HUES48 (cell line): ENCODE data around the gene PDE4DIP.
"Not testable (repeated sequence)": the region's sequence is repeated elsewhere in the genome, so short reads cannot be mapped to it uniquely, and the experiment has no call there.

Experiments
- H3K27ac ChIP-seq: one replicate; pipeline ENCODE4 v1.7.0; 2013; ENCODE audit warnings: low read depth, low read length, inconsistent platforms
- H3K27me3 ChIP-seq: 2 replicates; pipeline ENCODE4 v1.6.1; 2013; ENCODE audit warnings: mild to moderate bottlenecking, low read length; ENCODE audit not compliant: control insufficient read depth, insufficient read depth
- H3K36me3 ChIP-seq: 2 replicates; pipeline ENCODE4 v1.6.1; 2013; ENCODE audit warnings: low read length; ENCODE audit not compliant: control insufficient read depth, insufficient read depth
- H3K4me1 ChIP-seq: 2 replicates; pipeline ENCODE4 v1.6.1; 2013; ENCODE audit warnings: mild to moderate bottlenecking, low read length; ENCODE audit not compliant: control insufficient read depth, insufficient read depth
- H3K4me3 ChIP-seq: 2 replicates; pipeline ENCODE4 v1.5.1; 2013; ENCODE audit warnings: mild to moderate bottlenecking, low read depth, low read length
- H3K9ac ChIP-seq: 2 replicates; pipeline ENCODE4 v1.6.1; 2013; ENCODE audit warnings: mild to moderate bottlenecking, low read depth, low read length, moderate library complexity
- H3K9me3 ChIP-seq: 2 replicates; pipeline ENCODE4 v1.6.1; 2013; ENCODE audit warnings: low read length; ENCODE audit not compliant: control insufficient read depth, insufficient read depth

PDE4DIP gene

GRCh38 chr1:148874408-148875388 lies 30.5 kb downstream of the PDE4DIP start:
- H3K4me1 ChIP-seq, H3K27me3 ChIP-seq, H3K9me3 ChIP-seq, H3K27ac ChIP-seq, H3K4me3 ChIP-seq, H3K9ac ChIP-seq, H3K36me3 ChIP-seq: not testable (repeated sequence)

GRCh38 chr1:148879812-148880416 lies 35.7 kb downstream of the PDE4DIP start:
- H3K27me3 ChIP-seq, H3K27ac ChIP-seq, H3K36me3 ChIP-seq, H3K9ac ChIP-seq, H3K4me3 ChIP-seq, H3K4me1 ChIP-seq, H3K9me3 ChIP-seq: not testable (repeated sequence)

- H3K9me3 ChIP-seq, H3K4me1 ChIP-seq, H3K9ac ChIP-seq, H3K27me3 ChIP-seq, H3K4me3 ChIP-seq, H3K36me3 ChIP-seq, H3K27ac ChIP-seq: not testable (repeated sequence)
These were observed 37.0 kb downstream of the PDE4DIP start for GRCh38 chr1:148881261-148881660.

GRCh38 chr1:148885219-148885618 lies 41.0 kb downstream of the PDE4DIP start:
- not testable (repeated sequence) for H3K9me3 ChIP-seq, H3K27me3 ChIP-seq, H3K9ac ChIP-seq, H3K27ac ChIP-seq, H3K4me3 ChIP-seq, H3K4me1 ChIP-seq, H3K36me3 ChIP-seq

DNA sequence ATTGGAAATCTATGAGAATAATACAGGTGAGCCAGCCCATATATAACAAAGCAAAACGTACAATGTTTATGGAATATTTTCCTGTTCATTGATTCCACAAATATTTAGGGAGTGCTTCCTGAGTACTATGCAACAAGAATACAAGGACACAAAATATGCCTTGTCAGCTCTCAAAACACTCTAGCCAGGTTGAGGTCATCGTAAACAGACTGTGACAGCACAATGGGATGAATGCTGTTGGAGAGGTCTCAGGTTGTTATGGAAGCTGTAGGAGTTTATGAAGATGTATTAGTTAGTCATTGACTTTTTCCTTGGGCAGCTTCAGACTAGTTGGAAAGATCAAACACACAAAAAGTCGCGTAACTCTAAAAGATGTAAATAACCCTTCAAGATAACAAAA lies 42.1 kb downstream of the PDE4DIP start:
- H3K4me1 ChIP-seq, H3K9me3 ChIP-seq, H3K27me3 ChIP-seq, H3K36me3 ChIP-seq, H3K4me3 ChIP-seq, H3K27ac ChIP-seq, H3K9ac ChIP-seq: not testable (repeated sequence)

DNA sequence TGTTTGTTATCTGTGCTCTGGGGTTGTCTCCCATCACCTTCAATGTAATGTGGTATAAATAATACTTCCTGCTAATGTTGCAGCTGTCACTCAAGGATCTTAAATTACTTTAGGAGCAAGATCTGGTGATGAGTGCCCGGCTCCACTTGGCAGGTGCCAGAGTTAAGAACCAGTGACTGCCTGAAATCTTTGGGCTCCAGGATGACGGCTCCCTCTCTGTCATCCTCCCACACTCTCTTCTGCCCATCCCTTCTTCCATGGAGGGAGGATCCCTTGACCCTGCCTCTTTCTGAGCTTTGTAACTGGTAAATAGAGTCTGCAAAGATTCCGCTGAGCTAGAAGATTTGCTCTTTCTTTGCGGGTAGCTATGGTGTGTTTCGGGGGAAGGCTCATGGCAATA lies 44.4 kb downstream of the PDE4DIP start:
- not testable (repeated sequence) for H3K4me1 ChIP-seq, H3K27ac ChIP-seq, H3K27me3 ChIP-seq

GRCh38 chr1:148889267-148890074 lies 45.2 kb downstream of the PDE4DIP start:
- not testable (repeated sequence) for H3K9ac ChIP-seq, H3K27ac ChIP-seq, H3K9me3 ChIP-seq, H3K27me3 ChIP-seq, H3K36me3 ChIP-seq, H3K4me3 ChIP-seq, H3K4me1 ChIP-seq

More for the DNA sequence above, 44.4 kb downstream of the PDE4DIP start:
- not testable (repeated sequence) for H3K4me3 ChIP-seq, H3K9ac ChIP-seq, H3K9me3 ChIP-seq, H3K36me3 ChIP-seq

GRCh38 chr1:148890075-148890568 lies 45.9 kb downstream of the PDE4DIP start:
- not testable (repeated sequence) for H3K36me3 ChIP-seq, H3K27me3 ChIP-seq

DNA sequence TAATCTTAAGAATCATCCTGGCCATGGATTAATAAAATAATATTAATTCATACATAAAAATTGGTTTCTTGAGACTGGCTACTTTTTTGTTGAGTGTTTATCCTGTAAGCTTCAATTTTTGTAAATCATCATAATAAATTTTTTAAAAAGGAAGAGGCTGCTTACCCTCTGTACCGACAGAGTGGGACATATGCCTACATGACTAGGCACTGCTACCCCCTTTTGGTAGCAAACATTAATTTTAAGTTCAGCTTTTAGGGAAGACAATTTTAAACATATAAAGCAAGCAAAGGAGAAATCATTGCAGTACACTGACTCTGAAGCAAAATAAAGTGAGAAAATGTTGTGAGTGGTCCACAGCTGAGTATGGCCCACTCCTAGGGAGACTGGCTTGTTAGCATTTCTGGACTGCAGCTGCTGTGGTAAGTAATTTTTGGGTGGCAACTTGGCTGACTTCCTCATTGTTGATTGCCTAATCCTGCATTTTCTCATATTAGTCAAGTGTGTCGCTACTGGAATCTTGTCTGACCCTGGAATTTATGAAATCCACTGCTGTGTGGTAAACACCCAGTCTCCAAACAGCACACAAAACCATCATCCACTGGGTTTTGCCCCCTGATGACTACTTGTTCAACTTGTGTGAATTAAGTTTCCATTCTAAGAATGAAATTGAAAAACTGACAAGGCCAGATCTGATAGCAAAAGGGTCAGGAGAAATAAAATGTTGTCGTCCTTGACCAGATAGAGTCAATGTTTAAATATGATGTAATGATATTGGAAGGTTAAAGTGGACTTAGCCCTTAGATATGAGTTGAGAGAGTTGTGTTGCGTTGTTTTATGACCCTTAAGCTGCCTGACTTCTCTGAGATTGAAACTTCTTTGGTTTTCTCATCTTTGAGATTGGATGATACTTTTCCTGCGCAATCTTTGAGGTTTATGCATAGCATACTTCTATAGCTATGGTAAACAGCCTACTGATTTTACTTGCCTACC lies 50.4 kb downstream of the PDE4DIP start:
- H3K9me3 ChIP-seq, H3K4me1 ChIP-seq, H3K4me3 ChIP-seq, H3K27me3 ChIP-seq, H3K27ac ChIP-seq, H3K9ac ChIP-seq, H3K36me3 ChIP-seq: not testable (repeated sequence)

More at GRCh38 chr1:148890075-148890568, 45.9 kb downstream of the PDE4DIP start:
- H3K4me3 ChIP-seq, H3K4me1 ChIP-seq, H3K27ac ChIP-seq, H3K9me3 ChIP-seq, H3K9ac ChIP-seq: not testable (repeated sequence)

DNA sequence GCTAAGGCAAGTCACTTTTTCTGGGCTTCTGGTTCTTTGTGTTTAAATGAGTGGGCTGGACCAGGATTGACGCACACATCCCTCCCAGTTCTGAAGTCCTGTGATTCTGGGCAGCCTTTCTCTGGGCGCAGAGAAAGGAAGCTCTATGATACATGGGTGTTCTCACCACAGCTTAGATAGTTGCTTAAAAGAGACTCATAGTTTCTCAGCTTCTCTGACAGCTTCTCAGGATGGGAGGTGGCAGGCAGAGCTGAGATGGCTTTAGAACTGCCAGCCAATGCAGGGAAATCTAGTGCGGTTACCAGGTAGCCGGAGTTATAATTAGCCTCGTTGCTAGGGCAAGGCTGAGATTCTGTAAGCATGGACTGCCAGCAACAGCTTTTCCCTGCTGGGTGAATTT lies 55.8 kb downstream of the PDE4DIP start:
- not testable (repeated sequence) for H3K27ac ChIP-seq

More for the DNA sequence above, 55.8 kb downstream of the PDE4DIP start:
- H3K9me3 ChIP-seq, H3K9ac ChIP-seq, H3K4me1 ChIP-seq, H3K4me3 ChIP-seq, H3K36me3 ChIP-seq, H3K27me3 ChIP-seq: not testable (repeated sequence)
